H1 (cell line): ENCODE measurements around the gene CA10. TPM values are rescaled to one million over a fixed set of nuclear protein-coding genes. Genes with fewer than 3 reads are reported as not detected.

ENCODE experiments used
- SAP30 ChIP-seq: fragments of 300-600 bp; sonication (generic); IDR thresholded peaks from 2 replicates; pipeline ENCODE4 v1.7.1; 2012; ENCODE audit warnings: low read length, moderate library complexity, mild to moderate bottlenecking, inconsistent platforms; ENCODE audit not compliant: insufficient read depth, insufficient replicate concordance
- polyA plus RNA-seq, 7 experiments: library from polyadenylated mRNA; depleted of rRNA in 3 of 7; stranded (reverse) in 5 of 7; unstranded in 2 of 7; fragments of >200 nt in 5 of 7; fragments of 200-250 nt in 2 of 7; gene quantifications; 1 replicate in 5 of 7; 2 replicates in 1 of 7; 4 replicates in 1 of 7; pipeline versions ENCODE4 v1.2.1 to v1.2.3, GENCODE V29; 2011 to 2013; ENCODE audit warnings: missing spikeins in 2 of 7, mixed read lengths in 2 of 7
- total RNA-seq: library from RNA; stranded (reverse); fragmentation: NEBNext Ultra II Directional; extraction: Animal tissue kit (Norgen Biotek cat#: 25700); gene quantifications from 2 replicates; pipeline ENCODE4 v1.2.1, GENCODE V29; 2021

CA10 gene
- total and polyA plus RNA-seq, 2 of the 8 experiments (the other 6 are each of a cell fraction or from before 2014, with no cell fraction given), result 0.60 to 0.63 TPM

- no peak for TF ChIP-seq SAP30
These were observed 554.1 kb downstream of the CA10 start (continued) for GRCh38 chr17:51604299-51605020.
